Measurements from ENCODE around the gene XPO5. TPM values are rescaled to one million over a fixed set of nuclear protein-coding genes. Genes with fewer than 3 reads are reported as not detected.
A peak's percentile ranks its signal among the peaks of the same experiment; 100 is the strongest.

XPO5 gene
- total RNA-seq, 4 donors from 2014 or later, result 24.1 to 49.8 (median 29.0) TPM

DNA sequence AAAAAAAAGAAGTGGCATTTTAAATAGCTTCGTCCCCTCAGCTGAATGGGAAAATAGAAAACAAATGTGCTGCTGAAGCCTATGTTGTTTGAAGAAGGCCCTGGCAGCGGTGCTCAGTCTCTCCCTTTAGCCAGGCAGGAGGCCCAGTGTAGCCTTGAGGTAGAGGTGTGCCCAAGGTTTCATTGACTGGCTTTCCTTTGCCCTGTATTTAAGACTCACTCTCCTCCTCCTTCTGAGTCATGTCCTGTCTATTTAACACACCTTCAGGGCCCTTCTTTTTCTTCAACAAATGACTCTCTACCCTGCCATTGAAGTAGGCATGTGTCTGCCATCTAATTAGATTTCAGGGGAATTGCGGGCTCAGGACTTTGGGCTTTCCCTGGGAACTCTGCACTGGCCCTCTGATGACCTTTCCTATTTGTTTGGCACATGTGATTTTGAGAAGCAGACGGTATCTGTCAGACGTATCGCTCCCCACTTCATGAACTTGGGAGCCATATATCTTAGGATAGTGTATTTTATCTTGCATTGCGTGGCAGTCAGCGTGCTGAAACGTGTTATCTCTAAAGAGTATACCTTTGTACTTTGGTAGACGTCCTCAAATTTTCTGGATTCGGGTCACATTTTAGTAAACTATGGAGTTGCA is 94.1 kb downstream of the XPO5 start:
- H3K9me3 ChIP-seq, result no peaks in the 10 kb centered on the region
- H3K4me3 ChIP-seq, result no peak overlapping the region
- no peak for DNase-seq (ENCODE audit: low spot score in 2 of 2)
- WGBS, result 50% methylated on average over 11 of the region's 11 CpGs
- no peak overlapping the region for H3K27ac ChIP-seq
- TF ChIP-seq EP300 (IDR thresholded peaks at IDR 0.05) (no peak), POLR2A (IDR thresholded peaks at IDR 0.05) (no peak), POLR2AphosphoS5 (IDR thresholded peaks at IDR 0.05) (no peak)
- TF ChIP-seq, protein P1, sequence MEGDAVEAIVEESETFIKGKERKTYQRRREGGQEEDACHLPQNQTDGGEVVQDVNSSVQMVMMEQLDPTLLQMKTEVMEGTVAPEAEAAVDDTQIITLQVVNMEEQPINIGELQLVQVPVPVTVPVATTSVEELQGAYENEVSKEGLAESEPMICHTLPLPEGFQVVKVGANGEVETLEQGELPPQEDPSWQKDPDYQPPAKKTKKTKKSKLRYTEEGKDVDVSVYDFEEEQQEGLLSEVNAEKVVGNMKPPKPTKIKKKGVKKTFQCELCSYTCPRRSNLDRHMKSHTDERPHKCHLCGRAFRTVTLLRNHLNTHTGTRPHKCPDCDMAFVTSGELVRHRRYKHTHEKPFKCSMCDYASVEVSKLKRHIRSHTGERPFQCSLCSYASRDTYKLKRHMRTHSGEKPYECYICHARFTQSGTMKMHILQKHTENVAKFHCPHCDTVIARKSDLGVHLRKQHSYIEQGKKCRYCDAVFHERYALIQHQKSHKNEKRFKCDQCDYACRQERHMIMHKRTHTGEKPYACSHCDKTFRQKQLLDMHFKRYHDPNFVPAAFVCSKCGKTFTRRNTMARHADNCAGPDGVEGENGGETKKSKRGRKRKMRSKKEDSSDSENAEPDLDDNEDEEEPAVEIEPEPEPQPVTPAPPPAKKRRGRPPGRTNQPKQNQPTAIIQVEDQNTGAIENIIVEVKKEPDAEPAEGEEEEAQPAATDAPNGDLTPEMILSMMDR (IDR thresholded peaks at IDR 0.05), result no peak
- peaks cover 45% of the 10 kb centered on the region for H3K4me1 ChIP-seq
- no peaks in the 10 kb centered on the region for H3K27me3 ChIP-seq
- H3K36me3 ChIP-seq, result no peaks in the 10 kb centered on the region

DNA sequence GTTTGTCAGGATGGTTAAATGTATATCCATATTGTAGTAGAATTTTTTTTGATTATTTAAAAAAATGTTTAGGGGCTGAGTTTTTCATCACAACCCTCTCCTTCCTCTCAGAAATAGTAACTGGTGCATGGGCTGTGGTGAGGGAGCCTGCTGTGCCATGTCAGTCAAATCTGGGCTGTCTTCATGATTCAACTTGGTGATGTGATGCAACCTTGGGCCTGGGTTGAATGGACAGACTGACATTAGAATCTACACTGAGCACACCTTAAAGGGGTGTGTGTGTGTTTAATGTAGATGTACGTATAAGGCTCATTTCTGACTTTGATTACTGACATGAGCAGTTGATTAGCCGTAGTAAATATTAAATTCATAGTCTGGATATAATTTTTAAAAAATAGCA is 94.8 kb downstream of the XPO5 start:
- H3K27ac ChIP-seq, result no peak overlapping the region
- 63% methylated on average over 2 of the region's 2 CpGs for WGBS
- TF ChIP-seq POLR2A (IDR thresholded peaks at IDR 0.05), result no peak
- TF ChIP-seq, protein P1 (IDR thresholded peaks at IDR 0.05), result no peak
- no peak for TF ChIP-seq POLR2AphosphoS5 (IDR thresholded peaks at IDR 0.05)
- no peak for TF ChIP-seq EP300 (IDR thresholded peaks at IDR 0.05)
- H3K4me1 ChIP-seq, result peaks cover 46% of the 10 kb centered on the region
- no peak for DNase-seq (ENCODE audit: low spot score in 2 of 2)
- no peak overlapping the region for H3K4me3 ChIP-seq
- H3K27me3 ChIP-seq, result no peaks in the 10 kb centered on the region
- no peaks in the 10 kb centered on the region for H3K9me3 ChIP-seq
- no peaks in the 10 kb centered on the region for H3K36me3 ChIP-seq

DNA sequence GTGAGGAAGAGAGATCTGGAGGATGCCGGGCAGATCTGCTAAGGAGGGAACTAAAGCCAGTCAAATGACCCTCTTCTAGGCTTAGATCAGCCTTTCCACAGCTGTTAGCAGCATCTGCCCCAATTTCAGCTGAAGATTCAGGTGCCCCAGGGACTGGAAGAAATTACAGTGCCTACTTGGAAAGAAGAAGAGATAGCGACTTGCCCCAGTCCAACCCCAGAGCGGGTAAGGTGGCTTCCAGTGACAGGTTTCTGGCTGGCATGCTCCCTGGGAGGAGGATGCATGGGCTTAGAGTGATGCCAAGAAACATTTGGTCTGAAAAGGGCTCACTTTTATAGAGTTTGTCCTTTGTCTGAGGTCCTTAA is 97.8 kb downstream of the XPO5 start:
- no peak for DNase-seq (ENCODE audit: low spot score in 2 of 2)
- WGBS, result 16% methylated on average over 3 of the region's 3 CpGs
- no peaks in the 10 kb centered on the region for H3K27me3 ChIP-seq
- TF ChIP-seq EP300 (IDR thresholded peaks at IDR 0.05) (no peak), POLR2AphosphoS5 (IDR thresholded peaks at IDR 0.05) (no peak), POLR2A (IDR thresholded peaks at IDR 0.05) (no peak)
- TF ChIP-seq, protein P1 (IDR thresholded peaks at IDR 0.05), result no peak
- no peaks in the 10 kb centered on the region for H3K36me3 ChIP-seq
- H3K27ac ChIP-seq, result peak overlapping the region; percentile 75
- no peaks in the 10 kb centered on the region for H3K9me3 ChIP-seq
- peaks cover 46% of the 10 kb centered on the region for H3K4me1 ChIP-seq
- peak overlapping the region; percentile 66 for H3K4me3 ChIP-seq

DNA sequence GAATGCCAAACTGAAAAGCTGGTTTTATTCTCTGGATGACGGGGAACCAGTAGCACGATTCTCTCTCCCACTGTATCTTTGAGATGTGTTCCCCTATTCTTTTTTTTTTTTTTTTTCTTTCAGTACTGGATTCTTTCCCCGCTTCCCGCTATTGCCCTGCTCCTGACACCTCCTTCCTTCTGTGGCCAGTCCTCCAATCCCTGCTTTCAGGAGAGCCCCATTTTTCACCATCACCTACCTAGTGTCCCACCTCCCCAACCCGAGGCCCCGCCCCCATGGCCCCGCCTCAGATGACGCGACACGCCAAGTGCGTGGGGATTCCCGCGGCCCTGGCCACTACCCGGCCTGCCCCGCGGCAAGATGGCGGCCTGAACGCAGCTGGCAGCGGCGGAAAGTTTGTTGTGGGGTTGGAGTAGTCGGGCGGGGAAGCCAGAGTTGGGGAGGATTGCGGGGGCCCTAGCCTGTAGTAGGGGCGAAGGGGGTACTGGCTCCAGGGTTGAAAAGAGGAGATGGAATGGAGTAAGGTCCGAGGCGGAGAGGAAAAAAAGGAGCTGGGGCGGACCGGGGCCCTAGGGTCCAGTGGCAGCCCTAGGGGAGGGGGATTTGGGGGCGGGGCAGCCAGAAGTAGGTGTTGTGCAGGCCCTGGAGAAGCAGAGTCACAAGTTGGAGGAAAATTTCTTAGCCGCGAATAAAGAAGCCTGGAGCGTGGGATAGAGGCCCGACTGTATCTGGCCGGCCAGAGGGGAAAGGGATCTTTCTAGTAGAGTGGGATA is 98.4 kb downstream of the XPO5 start, which contains the start of gene TJAP1:
TSS of gene TJAP1 (plus strand) at position 336 of the 773 bp plus-strand sequence. CDS start 21,432 bp downstream, outside the sequence.
- under 1% methylated on average over 34 of the region's 34 CpGs for WGBS
- Histone ChIP-seq H3K27me3 (no peaks in the 10 kb centered on the region), H3K9me3 (no peaks in the 10 kb centered on the region), H3K4me3 (peak within 1 kb of the TSS; percentile 66), H3K27ac (peak within 1 kb of the TSS; percentile 75), H3K36me3 (no peaks in the 10 kb centered on the region), H3K4me1 (peaks cover 46% of the 10 kb centered on the region)
- TF ChIP-seq POLR2AphosphoS5 (IDR thresholded peaks at IDR 0.05) (peak in 2 of 3 donors; percentile 18 to 53), POLR2A (IDR thresholded peaks at IDR 0.05) (peak in 1 of 2 donors; percentile 66), EP300 (IDR thresholded peaks at IDR 0.05) (no peak)
- TF ChIP-seq, protein P1 (IDR thresholded peaks at IDR 0.05), result no peak
- peak; percentile 95 for DNase-seq (ENCODE audit: low spot score in 2 of 2)

DNA sequence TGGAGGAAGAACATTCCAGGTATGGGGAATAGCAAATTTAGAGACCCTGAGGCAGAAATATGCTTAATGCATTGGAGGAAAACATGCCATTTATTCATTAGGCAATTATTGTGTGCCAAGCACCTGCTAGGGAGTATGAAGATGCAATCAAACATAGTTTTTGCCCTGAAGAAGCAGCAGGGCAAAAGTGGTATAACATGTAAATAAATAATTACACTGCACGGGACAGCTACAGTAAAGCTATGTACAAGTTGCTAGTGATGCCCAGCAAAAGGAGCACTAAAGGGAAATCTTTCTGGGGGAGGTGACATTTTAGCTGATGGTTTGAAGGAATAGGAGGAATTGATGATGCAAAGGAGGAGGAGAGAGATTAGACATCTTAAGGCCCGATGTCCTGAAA is 99.1 kb downstream of the XPO5 start:
- no peak for DNase-seq (ENCODE audit: low spot score in 2 of 2)
- TF ChIP-seq, protein P1 (IDR thresholded peaks at IDR 0.05), result no peak
- TF ChIP-seq EP300 (IDR thresholded peaks at IDR 0.05) (no peak), POLR2AphosphoS5 (IDR thresholded peaks at IDR 0.05) (no peak), POLR2A (IDR thresholded peaks at IDR 0.05) (no peak)
- no peak overlapping the region for H3K27ac ChIP-seq
- H3K4me1 ChIP-seq, result peaks cover 44% of the 10 kb centered on the region
- no peaks in the 10 kb centered on the region for H3K27me3 ChIP-seq
- H3K4me3 ChIP-seq, result peak overlapping the region; percentile 66
- H3K36me3 ChIP-seq, result no peaks in the 10 kb centered on the region
- H3K9me3 ChIP-seq, result no peaks in the 10 kb centered on the region
- 29% methylated on average over 2 of the region's 2 CpGs for WGBS

Measured in suprapubic skin (tissue), 4 donors.